Heart left ventricle (tissue), 16 donors: ENCODE data around the gene CMBL. TPM values are rescaled to one million over a fixed set of nuclear protein-coding genes. Genes with fewer than 3 reads are reported as not detected.

Experiments
- ATAC-seq, 4 donors: fragments of 200-7000 bp; cut with Tn5 transposase; one replicate each; pipeline ENCODE4 v1.9.1; 2020 to 2022; ENCODE audit warnings: moderate library complexity in 4 of 4, mild to moderate bottlenecking in 3 of 4, moderate number of reproducible peaks in 1 of 4
- DNase-seq, 5 donors: peaks; one replicate each; pipeline ENCODE4 v3.0.0-alpha.2; 2020
- H3K27ac ChIP-seq, 12 donors: fragments of 200-600 bp; sonication (generic) in 4 of 12; one replicate each; pipeline versions ENCODE4 v1.5.0 to v1.8.0; 2016 to 2022; ENCODE audit warnings: mild to moderate bottlenecking in 2 of 12
- H3K27me3 ChIP-seq, 9 donors: fragments of 200-600 bp; sonication (generic) in 2 of 9; one replicate each; pipeline versions ENCODE4 v1.5.1 to v1.8.0; 2016 to 2022; ENCODE audit warnings: mild to moderate bottlenecking in 3 of 9
- H3K36me3 ChIP-seq, 9 donors: fragments of 200-600 bp; sonication (generic) in 2 of 9; one replicate each; pipeline versions ENCODE4 v1.5.0 to v1.8.0; 2018 to 2022; ENCODE audit warnings: mild to moderate bottlenecking in 2 of 9
- H3K4me1 ChIP-seq, 12 donors: fragments of 200-600 bp; sonication (generic) in 4 of 12; one replicate each; pipeline versions ENCODE4 v1.5.0 to v1.8.0; 2016 to 2022; ENCODE audit warnings: mild to moderate bottlenecking in 3 of 12
- H3K4me3 ChIP-seq, 12 donors: fragments of 200-600 bp; sonication (generic) in 4 of 12; one replicate each; pipeline versions ENCODE4 v1.5.0 to v1.8.0; 2017 to 2022; ENCODE audit warnings: mild to moderate bottlenecking in 9 of 12, moderate library complexity in 4 of 12
- H3K9me3 ChIP-seq, 12 donors: fragments of 200-600 bp; sonication (generic) in 4 of 12; one replicate each; pipeline versions ENCODE4 v1.5.0 to v1.8.0; 2016 to 2022; ENCODE audit warnings: mild to moderate bottlenecking in 1 of 12
- POLR2A ChIP-seq, 2 donors: fragments of 450-650 bp; IDR thresholded peaks; one replicate each; pipeline ENCODE4 v1.6.1; 2017; ENCODE audit warnings: antibody characterized with exemption in 2 of 2, mild to moderate bottlenecking in 2 of 2, moderate library complexity in 2 of 2
- WGBS, 4 donors: extraction: QIAGEN DNeasy Blood & Tissue Kit in 2 of 4; methylation state at CpG; one replicate each; pipeline versions ENCODE4 v1.1.5 to v1.1.7; 2013 to 2018; 5-methylcytosine and 5-hydroxymethylcytosine counted together
- intact Hi-C, 10 donors: fragments of 100-400 bp; cut with DNase I; formaldehyde crosslinking; loops; one replicate each; pipeline versions ENCODE4 v1.11.1 to v1.14.2; 2022
- polyA plus RNA-seq, 2 donors: library from polyadenylated mRNA; stranded (reverse); fragments of 200-250 nt; gene quantifications; one replicate each; pipeline ENCODE4 v1.2.3, GENCODE V29; 2013
- total RNA-seq, 9 donors: library from RNA; depleted of rRNA in 2 of 9; stranded (reverse); fragments of >200 nt in 2 of 9; fragmentation: NEBNext Ultra II Directional in 3 of 9; extraction: Animal tissue kit (Norgen Biotek cat#: 25700) in 3 of 9; gene quantifications; one replicate each; pipeline versions ENCODE4 v1.1.0 to v1.2.4, GENCODE V29; 2016 to 2023
- TF ChIP-seq, protein P1 (sequence below), 12 donors: fragments of 200-600 bp; sonication (generic) in 4 of 12; IDR thresholded peaks; one replicate each; pipeline versions ENCODE4 v1.5.0 to v1.8.0; 2018 to 2022; ENCODE audit warnings: antibody characterized with exemption in 12 of 12, mild to moderate bottlenecking in 5 of 12
- donor health status: ischemic (EF 13 %, LVEDD 7.1; RV severe dilation, severe dysfunction).
- donor health status: healthy with polysubstance abuse.
- donor health status: DM: no; HTN: yes; CAD: no.
- donor health status: DM: no; HTN: no; CAD: no.
- donor health status: ischemic (EF 25% LVEDD 6.9; RV normal size, moderate dysfunction).
- donor health status: ischemic (EF 25% LVEDD 5.7; RV mildly dilated, moderate dysfunction).
- donor health status: healthy.
- donor health status: DM: yes; HTN: yes; CAD: no.
- donor health status: ischemic (EF 35%, LVEDD 5.7; RV mildly dilated, moderate dysfunction).
- donor health status: nonischemic (EF 11% LVEDD 7.7; RV severe dilation, severe dysfunction).
- donor health status: DM: yes; HTN: yes; CAD: no.
- donor health status: PGD.
- donor health status: ischemic (EF 29% LVEDD 5.4; RV normal size, mild dysfunction).
- donor health status: nonischemic (EF 23%, LVEDD 6.1; RV moderate dilation, normal function).

The CMBL gene
- total and polyA plus RNA-seq, 11 donors: 12.4 to 53.5 (median 29.0) TPM

DNA sequence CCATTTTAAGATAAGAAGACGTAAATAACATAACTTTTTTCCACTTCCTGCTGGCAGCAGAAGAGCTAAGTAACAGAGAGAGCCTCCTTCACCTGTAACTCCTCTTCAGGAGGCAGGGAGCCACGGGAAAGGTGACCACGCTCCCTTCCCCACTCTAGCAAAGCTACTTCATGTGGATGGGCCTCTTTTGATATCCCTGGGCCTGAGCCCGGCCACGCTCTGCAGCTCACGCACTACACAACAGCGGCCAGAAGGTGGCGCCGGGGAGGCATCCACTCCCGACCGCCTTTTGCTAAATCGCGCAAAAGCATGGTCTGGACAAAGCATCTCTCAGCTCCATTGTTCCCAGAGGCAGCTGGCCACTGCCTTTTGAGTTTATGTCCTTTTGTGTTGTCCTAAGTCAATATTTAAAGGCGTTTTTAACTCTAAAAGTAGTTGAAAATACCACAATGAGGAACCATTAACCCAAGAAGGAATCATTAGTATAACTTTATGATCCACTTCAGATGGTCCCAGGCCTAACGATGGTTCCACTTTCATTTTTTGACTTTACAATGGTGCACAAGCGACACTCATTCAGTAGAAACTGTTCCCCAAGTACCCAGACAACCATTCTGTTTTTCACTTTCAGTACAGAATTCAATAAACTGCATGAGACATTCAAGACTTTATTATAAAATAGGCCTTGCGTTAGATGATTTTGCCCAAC, 23.6 kb downstream of the CMBL start:
- H3K4me3 ChIP-seq: no peak overlapping the region
- no peaks in the 10 kb centered on the region for H3K27me3 ChIP-seq
- H3K9me3 ChIP-seq: no peaks in the 10 kb centered on the region
- 24 to 25% (median 24%) methylated on average over 16 to 17 of the region's 17 CpGs for WGBS, 4 donors
- H3K4me1 ChIP-seq: peaks cover 0 to 17% (median 6%) of the 10 kb centered on the region in 12 donors
- no peak overlapping the region for H3K27ac ChIP-seq
- no peak for TF ChIP-seq POLR2A (IDR thresholded peaks at IDR 0.05)
- TF ChIP-seq, protein P1, sequence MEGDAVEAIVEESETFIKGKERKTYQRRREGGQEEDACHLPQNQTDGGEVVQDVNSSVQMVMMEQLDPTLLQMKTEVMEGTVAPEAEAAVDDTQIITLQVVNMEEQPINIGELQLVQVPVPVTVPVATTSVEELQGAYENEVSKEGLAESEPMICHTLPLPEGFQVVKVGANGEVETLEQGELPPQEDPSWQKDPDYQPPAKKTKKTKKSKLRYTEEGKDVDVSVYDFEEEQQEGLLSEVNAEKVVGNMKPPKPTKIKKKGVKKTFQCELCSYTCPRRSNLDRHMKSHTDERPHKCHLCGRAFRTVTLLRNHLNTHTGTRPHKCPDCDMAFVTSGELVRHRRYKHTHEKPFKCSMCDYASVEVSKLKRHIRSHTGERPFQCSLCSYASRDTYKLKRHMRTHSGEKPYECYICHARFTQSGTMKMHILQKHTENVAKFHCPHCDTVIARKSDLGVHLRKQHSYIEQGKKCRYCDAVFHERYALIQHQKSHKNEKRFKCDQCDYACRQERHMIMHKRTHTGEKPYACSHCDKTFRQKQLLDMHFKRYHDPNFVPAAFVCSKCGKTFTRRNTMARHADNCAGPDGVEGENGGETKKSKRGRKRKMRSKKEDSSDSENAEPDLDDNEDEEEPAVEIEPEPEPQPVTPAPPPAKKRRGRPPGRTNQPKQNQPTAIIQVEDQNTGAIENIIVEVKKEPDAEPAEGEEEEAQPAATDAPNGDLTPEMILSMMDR (IDR thresholded peaks at IDR 0.05): peak; percentile 82 to 98 (median 94)
- H3K36me3 ChIP-seq: peaks cover 0 to 36% (median 3%) of the 10 kb centered on the region in 9 donors
- peak; percentile 81 to 91 (median 85) for DNase-seq
- ATAC-seq: peak; percentile 67 to 89 (median 86)
- intact Hi-C loops: loop anchor here in 8 of 10 donors (1.0 to 10.0 kb wide), 9 partner anchors 51 to 351 kb away; partner anchors contain the start of gene MARCHF6 (in 1 of the 8)

DNA sequence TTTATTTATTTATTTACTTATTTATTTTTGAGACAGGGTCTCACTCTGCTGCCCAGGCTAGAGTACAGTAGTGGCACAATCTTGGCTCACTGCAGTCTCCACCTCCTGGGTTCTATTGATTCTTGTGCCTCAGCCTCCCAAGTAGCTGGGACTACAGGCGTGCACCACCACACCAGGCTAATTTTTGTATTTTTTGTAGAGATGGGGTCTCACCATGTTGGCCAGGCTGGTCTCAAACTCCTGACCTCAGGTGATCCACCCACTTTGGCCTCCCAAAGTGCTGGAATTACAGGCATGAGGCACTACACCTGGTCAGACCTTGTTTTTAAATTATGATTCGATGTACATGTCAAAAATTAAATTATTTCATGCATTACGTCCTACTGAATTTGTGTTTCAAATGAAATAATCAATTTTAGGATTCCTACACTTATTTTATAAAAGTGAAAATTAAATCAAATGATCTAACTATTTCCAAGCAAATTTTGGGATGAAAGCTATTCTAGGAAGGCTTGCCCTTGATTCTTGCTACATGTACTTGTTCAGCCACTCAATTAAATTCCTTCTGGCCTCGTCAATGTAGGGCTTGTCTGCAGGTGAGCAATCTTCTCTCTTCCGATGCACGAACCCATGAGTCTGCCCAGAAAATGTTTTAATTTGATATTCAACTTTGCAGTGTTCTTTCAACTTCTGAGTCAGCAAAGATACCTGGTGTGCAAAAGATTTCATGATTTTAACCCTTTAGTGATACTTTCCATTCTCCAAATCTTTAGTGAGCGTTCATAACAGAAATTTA, 27.6 kb downstream of the CMBL start:
- peaks cover 0 to 28% (median 0%) of the 10 kb centered on the region in 9 donors for H3K36me3 ChIP-seq
- WGBS, 4 donors: 88 to 94% (median 93%) methylated on average over 7 of the region's 7 CpGs
- H3K27ac ChIP-seq: no peak overlapping the region
- H3K4me3 ChIP-seq: no peak overlapping the region
- ATAC-seq (no peak), DNase-seq (no peak)
- intact Hi-C loops: loop anchor here in 8 of 10 donors (5.0 to 10.0 kb wide), 7 partner anchors 55 to 355 kb away; partner anchors contain the start of gene MARCHF6 (in 1 of the 8)
- no peaks in the 10 kb centered on the region for H3K9me3 ChIP-seq
- TF ChIP-seq, protein P1 (IDR thresholded peaks at IDR 0.05): no peak
- no peak for TF ChIP-seq POLR2A (IDR thresholded peaks at IDR 0.05)
- peaks cover 0 to 9% (median 2%) of the 10 kb centered on the region in 12 donors for H3K4me1 ChIP-seq
- H3K27me3 ChIP-seq: no peaks in the 10 kb centered on the region

- Histone ChIP-seq H3K9me3 (no peaks in the 10 kb centered on the region), H3K27ac (no peak overlapping the region), H3K27me3 (no peaks in the 10 kb centered on the region), H3K36me3 (peaks cover 0 to 28% (median 0%) of the 10 kb centered on the region in 9 donors), H3K4me1 (peaks cover 0 to 6% (median 1%) of the 10 kb centered on the region in 12 donors), H3K4me3 (no peak overlapping the region)
- intact Hi-C loops: no loop called here
- DNase-seq: no peak
- TF ChIP-seq, protein P1 (IDR thresholded peaks at IDR 0.05): no peak
- TF ChIP-seq POLR2A (IDR thresholded peaks at IDR 0.05): no peak
- no peak for ATAC-seq
- WGBS, 4 donors: 86 to 94% (median 90%) methylated on average over 4 of the region's 4 CpGs
Measured at GRCh38 chr5:10279328-10279727, 28.4 kb downstream of the CMBL start.
